Gastroesophageal sphincter (tissue), 3 donors: Measurements from ENCODE around the gene HS3ST2.

Experiments used
- CTCF ChIP-seq, 4 experiments: fragments of 200-600 bp in 2 of 4; fragments of 450-650 bp in 2 of 4; sonication (generic) in 1 of 4; IDR thresholded peaks; one replicate each; pipeline ENCODE4 v1.5.1; 2017 to 2019; ENCODE audit warnings: antibody characterized with exemption in 4 of 4, mild to moderate bottlenecking in 2 of 4, moderate library complexity in 2 of 4
- EP300 ChIP-seq: sonication (generic); formaldehyde crosslinking; IDR thresholded peaks from one replicate; pipeline ENCODE4 v1.6.1; 2017; ENCODE audit warnings: antibody characterized with exemption, mild to moderate bottlenecking
- POLR2AphosphoS5 ChIP-seq: sonication (generic); formaldehyde crosslinking; IDR thresholded peaks from one replicate; pipeline ENCODE4 v1.6.1; 2017; ENCODE audit warnings: antibody characterized with exemption

DNA sequence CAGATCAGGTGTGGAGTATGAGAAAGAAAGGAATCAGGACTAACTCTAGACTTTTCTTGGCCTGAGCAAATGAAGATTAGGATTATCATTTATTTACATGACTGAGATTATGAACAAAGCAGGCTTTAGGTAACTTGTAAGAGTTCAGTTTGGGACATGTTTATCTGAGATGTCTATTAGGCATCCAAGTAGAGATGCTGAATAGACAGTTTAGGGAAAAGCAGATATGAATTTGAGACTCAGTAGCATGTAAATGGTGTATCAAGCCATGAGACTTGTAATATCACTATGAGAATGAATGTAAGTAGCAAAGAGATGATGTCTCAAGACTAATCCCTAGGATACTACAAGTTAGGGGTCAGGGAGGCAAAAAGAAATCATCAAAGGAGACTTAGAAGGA is 8.6 kb upstream of the HS3ST2 start:
- no peak for TF ChIP-seq CTCF (IDR thresholded peaks at IDR 0.05)
- TF ChIP-seq POLR2AphosphoS5: no peak
- TF ChIP-seq EP300: no peak
